ENCODE measurements around the gene NDFIP1.

- TF ChIP-seq CTCF (IDR thresholded peaks at IDR 0.05) (no peak), POLR2A (IDR thresholded peaks at IDR 0.05) (no peak)
These were observed 66.5 kb downstream of the NDFIP1 start for GRCh38 chr5:142175039-142175438.

All from right lobe of liver (tissue), 4 donors.